Measurements from ENCODE around the gene PDE2A.

DNA sequence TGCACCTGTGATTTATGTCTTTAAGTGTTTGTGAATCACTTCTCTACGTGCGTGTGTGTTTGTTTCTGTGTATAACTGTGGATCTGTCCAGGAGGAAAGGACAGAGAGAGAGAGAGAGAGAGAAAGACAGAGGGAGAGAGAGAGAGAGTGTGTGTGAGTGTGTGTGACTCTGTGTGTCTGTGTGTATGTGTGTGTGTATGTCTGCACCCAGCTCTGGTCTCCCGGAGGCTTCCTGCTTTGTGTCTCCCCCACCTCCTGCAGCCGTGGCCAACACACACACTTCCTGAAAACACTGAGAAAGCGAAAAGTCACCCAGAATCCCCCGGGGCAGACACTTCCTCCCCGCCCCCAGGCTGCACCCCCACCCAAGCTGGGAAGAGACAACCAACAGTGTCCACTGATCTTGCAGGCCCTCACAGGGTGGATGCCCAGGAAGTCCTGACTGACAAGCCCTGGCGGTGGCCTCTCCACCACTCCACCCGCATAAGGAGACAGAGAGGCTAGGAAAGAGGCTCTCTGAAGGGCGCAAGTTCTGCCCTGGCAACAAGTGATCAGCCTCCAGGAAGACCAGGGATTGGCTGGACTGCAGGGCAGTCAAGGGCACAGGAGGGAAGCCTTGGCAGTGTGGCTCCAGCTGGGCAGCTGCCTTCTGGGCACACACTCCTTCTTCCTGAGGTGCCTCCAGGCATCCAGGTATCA lies 48.0 kb upstream of the PDE2A start:
- no peak for TF ChIP-seq EZH2 (IDR thresholded peaks at IDR 0.05; ENCODE audit: borderline replicate concordance, low read depth, low read length, poor library complexity, severe bottlenecking)
- TF ChIP-seq, protein P1, sequence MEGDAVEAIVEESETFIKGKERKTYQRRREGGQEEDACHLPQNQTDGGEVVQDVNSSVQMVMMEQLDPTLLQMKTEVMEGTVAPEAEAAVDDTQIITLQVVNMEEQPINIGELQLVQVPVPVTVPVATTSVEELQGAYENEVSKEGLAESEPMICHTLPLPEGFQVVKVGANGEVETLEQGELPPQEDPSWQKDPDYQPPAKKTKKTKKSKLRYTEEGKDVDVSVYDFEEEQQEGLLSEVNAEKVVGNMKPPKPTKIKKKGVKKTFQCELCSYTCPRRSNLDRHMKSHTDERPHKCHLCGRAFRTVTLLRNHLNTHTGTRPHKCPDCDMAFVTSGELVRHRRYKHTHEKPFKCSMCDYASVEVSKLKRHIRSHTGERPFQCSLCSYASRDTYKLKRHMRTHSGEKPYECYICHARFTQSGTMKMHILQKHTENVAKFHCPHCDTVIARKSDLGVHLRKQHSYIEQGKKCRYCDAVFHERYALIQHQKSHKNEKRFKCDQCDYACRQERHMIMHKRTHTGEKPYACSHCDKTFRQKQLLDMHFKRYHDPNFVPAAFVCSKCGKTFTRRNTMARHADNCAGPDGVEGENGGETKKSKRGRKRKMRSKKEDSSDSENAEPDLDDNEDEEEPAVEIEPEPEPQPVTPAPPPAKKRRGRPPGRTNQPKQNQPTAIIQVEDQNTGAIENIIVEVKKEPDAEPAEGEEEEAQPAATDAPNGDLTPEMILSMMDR (conservative IDR thresholded peaks at IDR 0.05; ENCODE audit: low read depth, low read length), result no peak
